ENCODE measurements around the gene MAN1C1.
"Not testable (repeated sequence)": the region's sequence is repeated elsewhere in the genome, so short reads cannot be mapped to it uniquely, and the experiment has no call there.

The MAN1C1 gene

GRCh38 chr1:25698252-25698651 is 81.7 kb downstream of the MAN1C1 start:
- no peak for DNase-seq (ENCODE audit: low read depth)

- not testable (repeated sequence) for DNase-seq (ENCODE audit: low read depth)
Observed at GRCh38 chr1:25699059-25699458, 82.5 kb downstream of the MAN1C1 start.

GRCh38 chr1:25699500-25700143 is 83.0 kb downstream of the MAN1C1 start:
- DNase-seq (ENCODE audit: low read depth): no peak

- peak; percentile 89 for DNase-seq (ENCODE audit: low read depth)
Observed at GRCh38 chr1:25700144-25700523, 83.5 kb downstream of the MAN1C1 start.

- no peak for DNase-seq (ENCODE audit: low read depth)
Observed at GRCh38 chr1:25700626-25701025, 84.0 kb downstream of the MAN1C1 start.

- DNase-seq (ENCODE audit: low read depth): no peak
Observed at GRCh38 chr1:25701030-25701785, 84.6 kb downstream of the MAN1C1 start.

GRCh38 chr1:25702101-25702775 is 85.6 kb downstream of the MAN1C1 start:
- DNase-seq (ENCODE audit: low read depth): no peak

- no peak for DNase-seq (ENCODE audit: low read depth)
Observed at GRCh38 chr1:25703041-25703440, 86.5 kb downstream of the MAN1C1 start.

- no peak for DNase-seq (ENCODE audit: low read depth)
Observed at GRCh38 chr1:25703671-25704266, 87.2 kb downstream of the MAN1C1 start.

- DNase-seq (ENCODE audit: low read depth): no peak
Observed at GRCh38 chr1:25704267-25704691, 87.7 kb downstream of the MAN1C1 start.

GRCh38 chr1:25705699-25706098 is 89.1 kb downstream of the MAN1C1 start:
- DNase-seq (ENCODE audit: low read depth): no peak

- no peak for DNase-seq (ENCODE audit: low read depth)
Observed at GRCh38 chr1:25706146-25707089, 89.8 kb downstream of the MAN1C1 start.

GRCh38 chr1:25707280-25708016 is 90.9 kb downstream of the MAN1C1 start:
- peak; percentile 68 for DNase-seq (ENCODE audit: low read depth)

GRCh38 chr1:25710583-25711347 is 94.2 kb downstream of the MAN1C1 start:
- DNase-seq (ENCODE audit: low read depth): peak; percentile 32

- DNase-seq (ENCODE audit: low read depth): peak; percentile 90
Observed at GRCh38 chr1:25711555-25712298, 95.1 kb downstream of the MAN1C1 start.

- no peak for DNase-seq (ENCODE audit: low read depth)
Observed at GRCh38 chr1:25712299-25712970, 95.8 kb downstream of the MAN1C1 start.

GRCh38 chr1:25713961-25714360 is 97.4 kb downstream of the MAN1C1 start:
- DNase-seq (ENCODE audit: low read depth): no peak

- DNase-seq (ENCODE audit: low read depth): no peak
Observed at GRCh38 chr1:25714372-25714931, 97.9 kb downstream of the MAN1C1 start.

All from fibroblast of gingiva (primary cell).